Measurements from ENCODE around the gene MBL2.
A peak's percentile ranks its signal among the peaks of the same experiment; 100 is the strongest.

Gene MBL2

GRCh38 chr10:52729271-52730104, 43.1 kb downstream of the MBL2 start:
- peak; percentile 80 for TF ChIP-seq CTCF (IDR thresholded peaks at IDR 0.05; ENCODE audit: poor library complexity, severe bottlenecking)

GRCh38 chr10:52720018-52720417, 52.6 kb downstream of the MBL2 start:
- H3K4me1 ChIP-seq (ENCODE audit: insufficient read depth, poor library complexity, severe bottlenecking) = no peaks in the 10 kb centered on the region
- H3K36me3 ChIP-seq (ENCODE audit: low read depth) = no peaks in the 10 kb centered on the region
- no peak for TF ChIP-seq CTCF (IDR thresholded peaks at IDR 0.05; ENCODE audit: poor library complexity, severe bottlenecking)
- no peaks in the 10 kb centered on the region for H3K9me3 ChIP-seq (ENCODE audit: severe bottlenecking)
- H3K27ac ChIP-seq (ENCODE audit: poor library complexity, severe bottlenecking) = no peak overlapping the region
- DNase-seq (ENCODE audit: low spot score) (no peak), ATAC-seq (ENCODE audit: low read depth) (no peak)
- H3K27me3 ChIP-seq (ENCODE audit: insufficient read depth, poor library complexity, severe bottlenecking) = no peaks in the 10 kb centered on the region
- H3K4me3 ChIP-seq (ENCODE audit: severe bottlenecking) = no peak overlapping the region

More at GRCh38 chr10:52729271-52730104, 43.1 kb downstream of the MBL2 start:
- DNase-seq (ENCODE audit: low spot score) = no peak
- Histone ChIP-seq H3K9me3 (ENCODE audit: severe bottlenecking) (no peaks in the 10 kb centered on the region), H3K4me1 (ENCODE audit: insufficient read depth, poor library complexity, severe bottlenecking) (no peaks in the 10 kb centered on the region), H3K4me3 (ENCODE audit: severe bottlenecking) (no peak overlapping the region), H3K36me3 (ENCODE audit: low read depth) (no peaks in the 10 kb centered on the region), H3K27me3 (ENCODE audit: insufficient read depth, poor library complexity, severe bottlenecking) (no peaks in the 10 kb centered on the region), H3K27ac (ENCODE audit: poor library complexity, severe bottlenecking) (no peak overlapping the region)
- ATAC-seq (ENCODE audit: low read depth) = 0 out of 3 replicates have a peak, but pooled peaks have one; percentile 48
